ENCODE measurements around the gene BICD1.
"Not testable (repeated sequence)": the region's sequence is repeated elsewhere in the genome, so short reads cannot be mapped to it uniquely, and the experiment has no call there.

The BICD1 gene

GRCh38 chr12:32106517-32107358, at the start of gene BICD1:
Gene BICD1, plus strand, starts transcription at chr12:32106847. Its CDS starts 485 bp downstream, at chr12:32107332.
- peak; percentile 58 for DNase-seq

- no peak for DNase-seq
Observed at GRCh38 chr12:32061033-32061432, 45.6 kb upstream of the BICD1 start.

GRCh38 chr12:32062881-32063280, 43.8 kb upstream of the BICD1 start:
- no peak for DNase-seq

- no peak for DNase-seq
Observed at GRCh38 chr12:32063796-32064195, 42.9 kb upstream of the BICD1 start.

GRCh38 chr12:32066206-32066605, 40.4 kb upstream of the BICD1 start:
- DNase-seq = no peak

GRCh38 chr12:32069071-32069470, 37.6 kb upstream of the BICD1 start:
- no peak for DNase-seq

- no peak for DNase-seq
Observed at GRCh38 chr12:32069731-32070130, 36.9 kb upstream of the BICD1 start.

GRCh38 chr12:32070370-32070769, 36.3 kb upstream of the BICD1 start:
- DNase-seq = no peak

- DNase-seq = no peak
Observed at GRCh38 chr12:32072102-32072501, 34.5 kb upstream of the BICD1 start.

- DNase-seq = no peak
Observed at GRCh38 chr12:32074432-32074831, 32.2 kb upstream of the BICD1 start.

- no peak for DNase-seq
Observed at GRCh38 chr12:32076941-32077340, 29.7 kb upstream of the BICD1 start.

- no peak for DNase-seq
Observed at GRCh38 chr12:32080435-32080834, 26.2 kb upstream of the BICD1 start.

- no peak for DNase-seq
Observed at GRCh38 chr12:32083489-32083888, 23.2 kb upstream of the BICD1 start.

- DNase-seq = no peak
Observed at GRCh38 chr12:32084017-32084688, 22.5 kb upstream of the BICD1 start.

- no peak for DNase-seq
Observed at GRCh38 chr12:32084753-32085152, 21.9 kb upstream of the BICD1 start.

- DNase-seq = no peak
Observed at GRCh38 chr12:32087306-32087705, 19.3 kb upstream of the BICD1 start.

- DNase-seq = no peak
Observed at GRCh38 chr12:32089156-32089555, 17.5 kb upstream of the BICD1 start.

GRCh38 chr12:32089586-32089985, 17.1 kb upstream of the BICD1 start:
- no peak for DNase-seq

- no peak for DNase-seq
Observed at GRCh38 chr12:32091696-32092095, 15.0 kb upstream of the BICD1 start.

- no peak for DNase-seq
Observed at GRCh38 chr12:32098112-32098511, 8.5 kb upstream of the BICD1 start.

GRCh38 chr12:32099275-32099674, 7.4 kb upstream of the BICD1 start:
- DNase-seq = not testable (repeated sequence)

- no peak for DNase-seq
Observed at GRCh38 chr12:32100361-32100760, 6.3 kb upstream of the BICD1 start.

GRCh38 chr12:32100888-32101287, 5.8 kb upstream of the BICD1 start:
- DNase-seq = no peak

GRCh38 chr12:32102234-32102633, 4.4 kb upstream of the BICD1 start:
- DNase-seq = no peak
